NCI-H226 (cell line): ENCODE results near the gene IFNG-AS1.

Experiments
- DNase-seq: peaks from one replicate; pipeline ENCODE4 v3.0.0-alpha.2; 2015

IFNG-AS1 gene

GRCh38 chr12:68040450-68041075 is 51.3 kb downstream of the IFNG-AS1 start:
- DNase-seq: peak; percentile 46

DNA sequence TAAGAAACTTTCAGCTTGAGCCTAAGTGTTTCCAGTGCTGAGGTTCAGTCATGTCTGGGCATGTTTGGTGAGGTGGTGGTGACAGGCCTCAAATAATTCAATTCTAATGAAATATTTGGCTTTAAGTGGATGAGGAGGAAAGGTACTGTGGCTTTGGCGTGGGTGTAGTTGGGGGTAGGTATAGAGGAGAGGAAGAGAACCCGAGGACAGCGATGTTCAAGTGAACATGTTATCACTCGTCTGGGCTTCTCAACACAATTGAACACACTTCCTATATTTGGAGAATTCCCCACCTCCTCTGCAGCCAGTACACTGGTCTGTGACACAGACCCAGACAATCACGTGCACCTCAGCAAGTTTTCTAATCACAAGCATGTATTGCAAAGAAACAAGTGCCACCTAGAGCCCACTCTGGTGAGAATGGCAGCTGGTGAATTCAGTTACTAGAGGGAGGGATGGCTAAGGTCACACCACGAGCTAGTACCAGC is 53.0 kb downstream of the IFNG-AS1 start:
- no peak for DNase-seq

DNA sequence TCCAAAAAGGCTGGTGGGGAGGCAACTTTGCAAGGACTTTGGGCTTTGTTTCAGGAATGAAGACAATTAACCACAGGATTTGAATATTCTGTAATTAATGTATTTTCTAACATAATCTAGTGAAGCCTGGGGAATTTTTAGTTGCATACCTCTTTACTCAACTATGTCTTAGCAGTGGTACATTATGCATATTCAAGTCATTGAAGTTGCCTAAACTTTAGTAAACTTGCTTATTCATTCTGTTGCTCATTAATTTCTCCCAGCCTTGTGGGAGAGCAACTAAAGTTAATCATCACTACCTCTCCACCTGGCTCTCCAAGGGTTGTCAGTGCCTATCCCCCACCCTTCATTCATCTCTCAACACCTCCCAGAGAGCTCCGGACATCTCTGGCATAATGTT is 54.2 kb downstream of the IFNG-AS1 start:
- no peak for DNase-seq

DNA sequence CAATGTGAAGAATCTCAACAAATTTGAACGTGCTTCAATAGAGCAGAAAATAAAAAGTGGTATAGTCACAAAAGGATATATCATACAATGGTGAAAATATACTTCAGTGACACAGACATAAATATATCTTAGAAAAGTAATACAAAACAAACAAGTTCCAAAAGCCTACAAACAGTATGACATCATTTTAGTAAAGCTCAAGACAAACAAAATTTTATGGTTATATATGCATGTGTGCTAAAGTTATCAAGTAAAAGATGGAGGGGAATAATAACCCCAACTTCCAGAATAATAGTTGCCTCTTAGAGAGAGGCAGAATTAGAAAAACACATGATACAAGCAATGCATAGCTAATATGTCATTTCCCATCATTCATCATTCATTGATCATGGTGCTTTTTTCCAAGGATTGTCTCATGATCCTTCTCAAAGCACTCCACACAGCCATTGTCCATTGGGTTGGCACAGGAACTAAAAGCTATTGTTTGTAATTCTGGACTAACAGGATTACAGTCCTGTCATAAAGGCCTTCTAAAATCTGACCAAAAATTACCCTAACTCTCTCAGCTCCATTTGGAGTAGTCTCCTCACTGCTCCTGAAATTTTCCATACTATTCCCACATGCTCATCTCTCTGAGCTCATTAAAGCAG is 59.5 kb downstream of the IFNG-AS1 start:
- no peak for DNase-seq

- DNase-seq: no peak
Measured at GRCh38 chr12:68056300-68056699, 67.1 kb downstream of the IFNG-AS1 start.

DNA sequence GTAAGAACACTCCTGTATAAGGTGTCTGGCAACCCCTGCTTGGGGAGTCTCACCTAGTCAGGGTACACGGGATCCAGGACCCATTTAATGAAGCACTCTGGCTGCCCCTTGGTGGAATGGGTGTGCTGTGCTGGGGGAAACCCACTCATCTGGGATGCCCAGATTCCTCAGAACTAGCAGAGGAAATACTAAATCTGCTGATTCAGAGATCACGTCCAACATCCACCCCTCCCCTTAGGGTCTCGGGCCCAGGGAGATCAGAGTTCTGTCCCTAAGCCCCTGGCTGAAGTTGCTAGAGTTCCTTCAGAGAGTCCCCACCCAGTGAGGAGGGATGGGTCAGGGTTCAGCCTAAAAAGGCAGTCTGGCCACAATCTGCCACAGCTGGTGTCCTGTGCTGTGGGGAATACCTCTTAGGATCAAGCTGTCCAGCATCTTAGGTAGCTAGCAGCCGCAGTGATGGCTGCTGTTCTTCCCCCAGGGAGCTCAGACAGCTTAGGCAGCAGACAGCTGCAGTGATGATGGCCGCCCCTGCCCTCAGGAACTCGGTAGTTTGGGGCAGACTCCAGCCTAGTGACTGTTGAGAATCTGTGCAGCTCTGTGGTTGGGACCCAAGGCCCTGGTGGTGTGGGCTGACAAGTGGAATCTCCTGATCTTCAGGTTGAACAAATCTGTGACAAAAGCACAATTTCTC is 74.8 kb downstream of the IFNG-AS1 start:
- no peak for DNase-seq

DNA sequence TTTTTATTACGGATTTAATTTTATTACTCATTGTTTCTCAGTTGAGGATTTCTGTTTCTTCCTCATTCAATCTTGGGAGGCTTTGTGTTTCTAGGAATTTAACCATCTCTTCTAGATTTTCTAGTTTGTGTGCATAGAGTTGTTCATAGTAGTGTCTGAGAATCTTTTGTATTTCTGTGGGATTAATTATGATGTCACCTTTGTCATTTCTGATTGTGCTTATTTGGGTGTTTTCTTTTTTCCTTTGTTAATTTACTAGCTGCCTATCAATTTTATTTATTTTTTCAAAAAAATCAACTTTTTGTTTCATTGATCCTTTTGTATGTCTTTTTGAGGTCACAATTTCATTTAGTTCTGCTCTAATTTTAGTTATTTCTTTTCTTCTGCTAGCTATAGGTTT is 75.9 kb downstream of the IFNG-AS1 start:
- DNase-seq: no peak

DNA sequence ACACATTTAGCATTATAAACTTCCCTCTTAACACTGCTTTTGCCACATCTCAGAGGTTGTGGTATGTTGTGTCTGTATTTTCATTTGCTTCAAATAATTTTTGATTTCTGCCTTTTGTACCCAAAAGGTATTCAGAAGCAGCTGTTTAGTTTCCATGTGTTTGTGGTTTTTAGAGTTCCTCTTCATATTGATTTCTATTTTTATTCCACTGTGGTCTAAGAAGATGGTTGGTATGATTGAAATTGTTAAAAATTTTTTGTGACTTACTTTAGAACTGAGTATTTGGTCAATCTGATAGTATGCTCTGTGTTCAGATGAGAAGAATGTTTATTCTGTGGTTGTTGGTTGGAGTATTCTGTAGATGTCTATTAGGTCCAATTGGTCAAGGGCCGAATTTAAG is 76.4 kb downstream of the IFNG-AS1 start:
- DNase-seq: no peak

- no peak for DNase-seq
Measured at GRCh38 chr12:68067762-68068376, 78.6 kb downstream of the IFNG-AS1 start.

GRCh38 chr12:68069275-68069674 is 80.0 kb downstream of the IFNG-AS1 start:
- no peak for DNase-seq
